ENCODE measurements around the gene RTTN.

The RTTN gene

GRCh38 chr18:69963196-69963595, 242.3 kb downstream of the RTTN start:
- no peak for DNase-seq

GRCh38 chr18:69961718-69962117, 243.8 kb downstream of the RTTN start:
- DNase-seq: no peak

GRCh38 chr18:69958422-69958821, 247.1 kb downstream of the RTTN start:
- no peak for DNase-seq

GRCh38 chr18:69957747-69958146, 247.7 kb downstream of the RTTN start:
- DNase-seq: no peak

GRCh38 chr18:69956665-69957620, 248.5 kb downstream of the RTTN start:
- no peak for DNase-seq

- DNase-seq: no peak
These were observed 249.4 kb downstream of the RTTN start for GRCh38 chr18:69956057-69956456.

GRCh38 chr18:69954719-69955480, 250.6 kb downstream of the RTTN start:
- DNase-seq: no peak

GRCh38 chr18:69953191-69953590, 252.3 kb downstream of the RTTN start:
- DNase-seq: no peak
